ENCODE measurements around the gene AKIP1. TPM values are rescaled to one million over a fixed set of nuclear protein-coding genes. Genes with fewer than 3 reads are reported as not detected.
"Not testable (repeated sequence)": the region's sequence is repeated elsewhere in the genome, so short reads cannot be mapped to it uniquely, and the experiment has no call there.

The AKIP1 gene
- total RNA-seq, 1 experiment from 2014 or later, result 64.6 TPM

- DNase-seq (ENCODE audit: unreplicated experiment), result peak; percentile 56
- no peak for TF ChIP-seq CTCF (IDR thresholded peaks at IDR 0.05; ENCODE audit: unreplicated experiment)
- no peak overlapping the region for H3K27ac Mint-ChIP-seq (ENCODE audit: low read depth, unreplicated experiment)
- ChIA-PET POLR2A (interaction anchor here (0.8 to 6.4 kb wide), 13 partner anchors 10 to 189 kb away, joined by 3 to 64 read pairs (median 5); partner anchors contain the start of genes RPL27A and TRIM66), CTCF (interaction anchor here (0.6 to 1.9 kb wide), 10 partner anchors 13 to 614 kb away, joined by 3 to 16 read pairs (median 4); a partner anchor contains a TSS)
- H3K4me1 Mint-ChIP-seq (ENCODE audit: insufficient read depth, unreplicated experiment), result peaks cover 10% of the 10 kb centered on the region
- intact Hi-C loops (cut with micrococcal nuclease), result loop anchor here (1.0 kb wide), 1 partner anchor 34 kb away; no protein-coding TSS in a partner anchor
- H3K27me3 Mint-ChIP-seq (ENCODE audit: insufficient read depth, unreplicated experiment), result no peaks in the 10 kb centered on the region
- no peaks in the 10 kb centered on the region for H3K9me3 Mint-ChIP-seq (ENCODE audit: unreplicated experiment)
- no TSS peak for BruUV-seq (replicated peaks)
- no peaks in the 10 kb centered on the region for H3K36me3 Mint-ChIP-seq (ENCODE audit: insufficient read depth, unreplicated experiment)
- H3K4me3 Mint-ChIP-seq (ENCODE audit: unreplicated experiment), result peak overlapping the region; percentile 78
These were observed 39.7 kb upstream of the AKIP1 start for GRCh38 chr11:8871171-8871775.

DNA sequence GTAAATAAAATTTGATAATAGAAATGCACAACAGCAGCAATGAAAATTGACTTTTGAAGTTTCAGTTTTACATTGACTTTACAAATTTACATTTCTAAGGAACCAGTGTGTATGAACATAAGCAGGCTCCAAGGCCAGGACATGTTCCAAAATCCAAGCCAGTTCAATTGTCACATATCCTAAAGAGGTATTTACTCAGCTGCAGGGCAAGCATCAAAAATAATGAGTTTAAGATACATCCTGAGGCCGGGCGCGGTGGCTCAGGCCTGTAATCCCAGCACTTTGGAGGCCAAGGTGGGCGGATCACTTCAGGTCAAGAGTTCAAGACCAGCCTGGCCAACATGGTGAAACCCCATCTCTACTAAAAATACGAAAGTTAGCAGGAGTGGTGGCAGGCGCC is 39.0 kb upstream of the AKIP1 start:
- POLR2A ChIA-PET, result interaction anchor here (0.8 to 6.4 kb wide), 11 partner anchors 10 to 189 kb away, joined by 3 to 64 read pairs (median 8); partner anchors contain the start of genes RPL27A and TRIM66
- CTCF ChIA-PET, result interaction anchor here (0.6 to 1.9 kb wide), 3 partner anchors 44 to 127 kb away, joined by 3 to 16 read pairs (median 3); a partner anchor contains a TSS
- Mint-ChIP-seq H3K36me3 (ENCODE audit: insufficient read depth, unreplicated experiment) (no peaks in the 10 kb centered on the region), H3K27me3 (ENCODE audit: insufficient read depth, unreplicated experiment) (no peaks in the 10 kb centered on the region), H3K4me1 (ENCODE audit: insufficient read depth, unreplicated experiment) (peaks cover 10% of the 10 kb centered on the region), H3K27ac (ENCODE audit: low read depth, unreplicated experiment) (no peak overlapping the region), H3K4me3 (ENCODE audit: unreplicated experiment) (peak overlapping the region; percentile 78), H3K9me3 (ENCODE audit: unreplicated experiment) (no peaks in the 10 kb centered on the region)
- no peak for DNase-seq (ENCODE audit: unreplicated experiment)
- no TSS peak for BruUV-seq (replicated peaks)
- TF ChIP-seq CTCF (IDR thresholded peaks at IDR 0.05; ENCODE audit: unreplicated experiment), result no peak
- intact Hi-C loops (cut with micrococcal nuclease), result loop anchor here (1.0 kb wide), 1 partner anchor 33 kb away; no protein-coding TSS in a partner anchor

- H3K36me3 Mint-ChIP-seq (ENCODE audit: insufficient read depth, unreplicated experiment), result no peaks in the 10 kb centered on the region
- intact Hi-C loops (cut with micrococcal nuclease), result no loop called here
- POLR2A ChIA-PET, result interaction anchor here (1.3 to 1.6 kb wide), 2 partner anchors 63 to 191 kb away, joined by 5 read pairs; partner anchors contain the start of gene RPL27A
- H3K9me3 Mint-ChIP-seq (ENCODE audit: unreplicated experiment), result no peaks in the 10 kb centered on the region
- no peak for TF ChIP-seq CTCF (IDR thresholded peaks at IDR 0.05; ENCODE audit: unreplicated experiment)
- no peak overlapping the region for H3K27ac Mint-ChIP-seq (ENCODE audit: low read depth, unreplicated experiment)
- DNase-seq (ENCODE audit: unreplicated experiment), result no peak
- no TSS peak for BruUV-seq (replicated peaks)
- no peaks in the 10 kb centered on the region for H3K27me3 Mint-ChIP-seq (ENCODE audit: insufficient read depth, unreplicated experiment)
- no peaks in the 10 kb centered on the region for H3K4me1 Mint-ChIP-seq (ENCODE audit: insufficient read depth, unreplicated experiment)
- CTCF ChIA-PET, result interaction anchor here (0.6 to 1.0 kb wide), 2 partner anchors 61 to 283 kb away, joined by 4 to 7 read pairs; no protein-coding TSS in a partner anchor
- H3K4me3 Mint-ChIP-seq (ENCODE audit: unreplicated experiment), result no peak overlapping the region
These were observed 37.1 kb upstream of the AKIP1 start for GRCh38 chr11:8873741-8874405.

- ChIA-PET CTCF (interaction anchor here (0.7 to 1.7 kb wide), 3 partner anchors 9 to 35 kb away, joined by 3 to 7 read pairs (median 4); no protein-coding TSS in a partner anchor), POLR2A (no interaction called here)
- DNase-seq (ENCODE audit: unreplicated experiment), result no peak
- H3K27ac Mint-ChIP-seq (ENCODE audit: low read depth, unreplicated experiment), result no peak overlapping the region
- no peak for TF ChIP-seq CTCF (IDR thresholded peaks at IDR 0.05; ENCODE audit: unreplicated experiment)
- H3K4me3 Mint-ChIP-seq (ENCODE audit: unreplicated experiment), result no peak overlapping the region
- peaks cover 7% of the 10 kb centered on the region for H3K4me1 Mint-ChIP-seq (ENCODE audit: insufficient read depth, unreplicated experiment)
- no peaks in the 10 kb centered on the region for H3K27me3 Mint-ChIP-seq (ENCODE audit: insufficient read depth, unreplicated experiment)
- intact Hi-C loops (cut with micrococcal nuclease), result no loop called here
- H3K9me3 Mint-ChIP-seq (ENCODE audit: unreplicated experiment), result no peaks in the 10 kb centered on the region
- no peaks in the 10 kb centered on the region for H3K36me3 Mint-ChIP-seq (ENCODE audit: insufficient read depth, unreplicated experiment)
- BruUV-seq (replicated peaks), result no TSS peak
These were observed 32.2 kb upstream of the AKIP1 start for GRCh38 chr11:8878771-8879170.

DNA sequence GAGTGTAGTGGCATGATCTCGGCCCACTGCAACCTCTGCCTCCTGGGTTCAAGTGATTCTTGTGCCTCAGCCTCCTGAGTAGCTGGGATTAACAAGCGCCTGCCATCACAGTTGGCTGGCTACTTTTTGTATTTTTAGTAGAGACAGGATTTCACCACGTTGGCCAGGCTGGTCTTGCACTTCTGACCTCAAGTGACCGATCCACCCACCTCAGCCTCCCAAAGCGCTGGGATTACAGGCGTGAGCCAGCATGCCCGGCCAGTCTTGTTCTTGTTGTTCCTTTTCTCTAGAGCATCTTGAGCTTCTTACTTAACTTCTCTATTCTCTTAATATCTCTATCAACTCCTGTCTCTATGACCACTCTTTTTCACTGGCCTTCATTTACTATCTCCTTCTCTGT is 29.4 kb upstream of the AKIP1 start:
- ChIA-PET CTCF (interaction anchor here (0.6 to 1.0 kb wide), 3 partner anchors 17 to 55 kb away, joined by 3 read pairs; no protein-coding TSS in a partner anchor), POLR2A (interaction anchor here (0.6 to 1.3 kb wide), 4 partner anchors 10 to 1861 kb away, joined by 3 to 5 read pairs (median 4); partner anchors contain the start of genes NLRP14 and ZNF214)
- H3K27me3 Mint-ChIP-seq (ENCODE audit: insufficient read depth, unreplicated experiment); H3K4me3 Mint-ChIP-seq (ENCODE audit: unreplicated experiment); BruUV-seq (replicated peaks); H3K9me3 Mint-ChIP-seq (ENCODE audit: unreplicated experiment); H3K4me1 Mint-ChIP-seq (ENCODE audit: insufficient read depth, unreplicated experiment); H3K36me3 Mint-ChIP-seq (ENCODE audit: insufficient read depth, unreplicated experiment); DNase-seq (ENCODE audit: unreplicated experiment); H3K27ac Mint-ChIP-seq (ENCODE audit: low read depth, unreplicated experiment); intact Hi-C loops (cut with micrococcal nuclease): not testable (repeated sequence)
